ENCODE measurements around the gene NHLRC4.

NHLRC4 gene

DNA sequence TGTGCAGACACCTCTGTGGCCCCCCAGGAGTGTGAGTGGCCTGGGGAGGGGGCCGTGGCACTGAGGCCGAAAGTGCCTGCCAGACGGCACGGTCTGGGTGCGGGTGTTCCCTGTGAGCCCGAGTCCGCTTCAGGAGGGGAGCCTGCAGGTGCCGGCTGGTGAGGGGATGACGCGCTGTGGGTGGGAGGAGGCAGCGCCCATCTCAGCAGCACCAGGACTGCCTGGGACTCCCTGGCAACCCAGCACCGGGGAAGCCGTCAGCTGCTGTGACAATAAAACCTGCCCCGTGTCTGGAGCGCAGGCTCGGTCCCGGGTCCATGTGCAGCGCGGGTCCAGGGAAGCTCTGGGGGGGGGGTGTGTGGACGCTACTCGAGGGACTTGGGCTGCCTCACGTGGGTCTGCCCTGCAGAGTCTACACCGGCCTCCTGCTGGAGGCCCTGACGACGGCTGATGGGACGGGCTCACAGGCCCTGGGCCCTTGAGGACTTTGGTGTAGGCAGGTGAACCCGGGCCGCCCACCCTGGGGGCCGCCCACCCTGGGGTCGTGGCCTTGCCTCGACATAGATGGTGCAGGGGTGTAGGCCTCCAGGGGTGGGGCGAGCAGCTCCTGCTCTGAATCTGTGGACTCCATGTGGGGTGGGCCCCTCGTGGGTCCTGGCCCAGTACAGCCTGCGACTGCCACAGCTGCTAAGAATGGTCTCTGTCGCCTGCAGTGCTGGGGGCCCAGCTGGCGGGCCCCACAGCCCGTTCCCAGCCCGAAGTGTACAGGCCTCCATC lies 17.2 kb downstream of the NHLRC4 start (continued):
- TF ChIP-seq, protein P1, sequence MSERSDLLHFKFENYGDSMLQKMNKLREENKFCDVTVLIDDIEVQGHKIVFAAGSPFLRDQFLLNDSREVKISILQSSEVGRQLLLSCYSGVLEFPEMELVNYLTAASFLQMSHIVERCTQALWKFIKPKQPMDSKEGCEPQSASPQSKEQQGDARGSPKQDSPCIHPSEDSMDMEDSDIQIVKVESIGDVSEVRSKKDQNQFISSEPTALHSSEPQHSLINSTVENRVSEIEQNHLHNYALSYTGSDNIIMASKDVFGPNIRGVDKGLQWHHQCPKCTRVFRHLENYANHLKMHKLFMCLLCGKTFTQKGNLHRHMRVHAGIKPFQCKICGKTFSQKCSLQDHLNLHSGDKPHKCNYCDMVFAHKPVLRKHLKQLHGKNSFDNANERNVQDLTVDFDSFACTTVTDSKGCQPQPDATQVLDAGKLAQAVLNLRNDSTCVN (tag by site-specific recombination; optimal IDR thresholded peaks at IDR 0.05), result peak; percentile 22
- peak; percentile 50; the same call in 1 of the 2 replicates for TF ChIP-seq KLF8 (tag by site-specific recombination; IDR thresholded peaks at IDR 0.05)
- 0 out of 2 replicates have a peak, but pooled peaks have one; percentile 24 for TF ChIP-seq ZNF121 (tag by site-specific recombination; IDR thresholded peaks at IDR 0.05)
- peak; percentile 61; the same call in 1 of the 2 replicates for TF ChIP-seq ZNF2 (tag by site-specific recombination; IDR thresholded peaks at IDR 0.05)
- TF ChIP-seq, protein P2, sequence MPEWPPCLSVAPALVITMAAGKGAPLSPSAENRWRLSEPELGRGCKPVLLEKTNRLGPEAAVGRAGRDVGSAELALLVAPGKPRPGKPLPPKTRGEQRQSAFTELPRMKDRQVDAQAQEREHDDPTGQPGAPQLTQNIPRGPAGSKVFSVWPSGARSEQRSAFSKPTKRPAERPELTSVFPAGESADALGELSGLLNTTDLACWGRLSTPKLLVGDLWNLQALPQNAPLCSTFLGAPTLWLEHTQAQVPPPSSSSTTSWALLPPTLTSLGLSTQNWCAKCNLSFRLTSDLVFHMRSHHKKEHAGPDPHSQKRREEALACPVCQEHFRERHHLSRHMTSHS (tag by site-specific recombination; IDR thresholded peaks at IDR 0.05), result no peak
- TF ChIP-seq ZNF10 (tag by site-specific recombination; IDR thresholded peaks at IDR 0.05), result peak; percentile 72; the same call in 1 of the 2 replicates
- TF ChIP-seq ZNF23 (tag by site-specific recombination; IDR thresholded peaks at IDR 0.05; ENCODE audit: borderline replicate concordance), result no peak
- peak; percentile 63 for TF ChIP-seq SP7 (tag by site-specific recombination; IDR thresholded peaks at IDR 0.05)
- TF ChIP-seq, protein P3, sequence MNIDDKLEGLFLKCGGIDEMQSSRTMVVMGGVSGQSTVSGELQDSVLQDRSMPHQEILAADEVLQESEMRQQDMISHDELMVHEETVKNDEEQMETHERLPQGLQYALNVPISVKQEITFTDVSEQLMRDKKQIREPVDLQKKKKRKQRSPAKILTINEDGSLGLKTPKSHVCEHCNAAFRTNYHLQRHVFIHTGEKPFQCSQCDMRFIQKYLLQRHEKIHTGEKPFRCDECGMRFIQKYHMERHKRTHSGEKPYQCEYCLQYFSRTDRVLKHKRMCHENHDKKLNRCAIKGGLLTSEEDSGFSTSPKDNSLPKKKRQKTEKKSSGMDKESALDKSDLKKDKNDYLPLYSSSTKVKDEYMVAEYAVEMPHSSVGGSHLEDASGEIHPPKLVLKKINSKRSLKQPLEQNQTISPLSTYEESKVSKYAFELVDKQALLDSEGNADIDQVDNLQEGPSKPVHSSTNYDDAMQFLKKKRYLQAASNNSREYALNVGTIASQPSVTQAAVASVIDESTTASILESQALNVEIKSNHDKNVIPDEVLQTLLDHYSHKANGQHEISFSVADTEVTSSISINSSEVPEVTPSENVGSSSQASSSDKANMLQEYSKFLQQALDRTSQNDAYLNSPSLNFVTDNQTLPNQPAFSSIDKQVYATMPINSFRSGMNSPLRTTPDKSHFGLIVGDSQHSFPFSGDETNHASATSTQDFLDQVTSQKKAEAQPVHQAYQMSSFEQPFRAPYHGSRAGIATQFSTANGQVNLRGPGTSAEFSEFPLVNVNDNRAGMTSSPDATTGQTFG (tag by site-specific recombination; IDR thresholded peaks at IDR 0.05; ENCODE audit: borderline replicate concordance), result peak; percentile 6; the same call in 1 of the 2 replicates
- TF ChIP-seq ZBTB8A (tag by site-specific recombination; IDR thresholded peaks at IDR 0.05), result peak; percentile 23; the same call in 1 of the 2 replicates
- 0 out of 2 replicates have a peak, but pooled peaks have one; percentile 12 for TF ChIP-seq BCL11B (tag by site-specific recombination; IDR thresholded peaks at IDR 0.05; ENCODE audit: low read depth)
- peak; percentile 28; the same call in 1 of the 2 replicates for TF ChIP-seq SP2 (tag by site-specific recombination; IDR thresholded peaks at IDR 0.05)
- TF ChIP-seq GLIS1 (tag by site-specific recombination; IDR thresholded peaks at IDR 0.05), result peak; percentile 92
- peak; percentile 40; the same call in 1 of the 2 replicates for TF ChIP-seq ZEB2 (tag by site-specific recombination; IDR thresholded peaks at IDR 0.05)
- peak; percentile 49; the same call in 1 of the 2 replicates for TF ChIP-seq ZFHX2 (tag by site-specific recombination; conservative IDR thresholded peaks at IDR 0.05)
- TF ChIP-seq ZBTB20 (tag by site-specific recombination; IDR thresholded peaks at IDR 0.05), result peak; percentile 77
- peak; percentile 25; the same call in 1 of the 2 replicates for TF ChIP-seq ZNF24 (tag by site-specific recombination; IDR thresholded peaks at IDR 0.05)
- peak; percentile 98 for TF ChIP-seq ZFP69B (tag by site-specific recombination; IDR thresholded peaks at IDR 0.05)
- TF ChIP-seq HIC1 (tag by site-specific recombination; IDR thresholded peaks at IDR 0.05), result peak; percentile 86
- TF ChIP-seq, protein P4, sequence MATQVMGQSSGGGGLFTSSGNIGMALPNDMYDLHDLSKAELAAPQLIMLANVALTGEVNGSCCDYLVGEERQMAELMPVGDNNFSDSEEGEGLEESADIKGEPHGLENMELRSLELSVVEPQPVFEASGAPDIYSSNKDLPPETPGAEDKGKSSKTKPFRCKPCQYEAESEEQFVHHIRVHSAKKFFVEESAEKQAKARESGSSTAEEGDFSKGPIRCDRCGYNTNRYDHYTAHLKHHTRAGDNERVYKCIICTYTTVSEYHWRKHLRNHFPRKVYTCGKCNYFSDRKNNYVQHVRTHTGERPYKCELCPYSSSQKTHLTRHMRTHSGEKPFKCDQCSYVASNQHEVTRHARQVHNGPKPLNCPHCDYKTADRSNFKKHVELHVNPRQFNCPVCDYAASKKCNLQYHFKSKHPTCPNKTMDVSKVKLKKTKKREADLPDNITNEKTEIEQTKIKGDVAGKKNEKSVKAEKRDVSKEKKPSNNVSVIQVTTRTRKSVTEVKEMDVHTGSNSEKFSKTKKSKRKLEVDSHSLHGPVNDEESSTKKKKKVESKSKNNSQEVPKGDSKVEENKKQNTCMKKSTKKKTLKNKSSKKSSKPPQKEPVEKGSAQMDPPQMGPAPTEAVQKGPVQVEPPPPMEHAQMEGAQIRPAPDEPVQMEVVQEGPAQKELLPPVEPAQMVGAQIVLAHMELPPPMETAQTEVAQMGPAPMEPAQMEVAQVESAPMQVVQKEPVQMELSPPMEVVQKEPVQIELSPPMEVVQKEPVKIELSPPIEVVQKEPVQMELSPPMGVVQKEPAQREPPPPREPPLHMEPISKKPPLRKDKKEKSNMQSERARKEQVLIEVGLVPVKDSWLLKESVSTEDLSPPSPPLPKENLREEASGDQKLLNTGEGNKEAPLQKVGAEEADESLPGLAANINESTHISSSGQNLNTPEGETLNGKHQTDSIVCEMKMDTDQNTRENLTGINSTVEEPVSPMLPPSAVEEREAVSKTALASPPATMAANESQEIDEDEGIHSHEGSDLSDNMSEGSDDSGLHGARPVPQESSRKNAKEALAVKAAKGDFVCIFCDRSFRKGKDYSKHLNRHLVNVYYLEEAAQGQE (tag by site-specific recombination; IDR thresholded peaks at IDR 0.05), result no peak
- TF ChIP-seq, protein P5, sequence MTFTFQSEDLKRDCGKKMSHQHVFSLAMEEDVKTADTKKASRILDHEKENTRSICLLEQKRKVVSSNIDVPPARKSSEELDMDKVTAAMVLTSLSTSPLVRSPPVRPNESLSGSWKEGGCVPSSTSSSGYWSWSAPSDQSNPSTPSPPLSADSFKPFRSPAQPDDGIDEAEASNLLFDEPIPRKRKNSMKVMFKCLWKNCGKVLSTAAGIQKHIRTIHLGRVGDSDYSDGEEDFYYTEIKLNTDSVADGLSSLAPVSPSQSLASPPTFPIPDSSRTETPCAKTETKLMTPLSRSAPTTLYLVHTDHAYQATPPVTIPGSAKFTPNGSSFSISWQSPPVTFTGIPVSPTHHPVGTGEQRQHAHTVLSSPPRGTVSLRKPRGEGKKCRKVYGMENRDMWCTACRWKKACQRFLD (tag by site-specific recombination; IDR thresholded peaks at IDR 0.05), result no peak
- peak; percentile 75 for TF ChIP-seq GLIS2 (tag by site-specific recombination; IDR thresholded peaks at IDR 0.05)
- TF ChIP-seq ZIC2 (tag by site-specific recombination; IDR thresholded peaks at IDR 0.05), result peak; percentile 93
- peak; percentile 20; the same call in 1 of the 2 replicates for TF ChIP-seq ZNF391 (tag by site-specific recombination; IDR thresholded peaks at IDR 0.05; ENCODE audit: borderline replicate concordance, low read depth)
- TF ChIP-seq ZNF791 (tag by site-specific recombination; IDR thresholded peaks at IDR 0.05), result no peak
- TF ChIP-seq ZBTB7A (tag by site-specific recombination; IDR thresholded peaks at IDR 0.05; ENCODE audit: low read depth), result peak; percentile 67

Data from HEK293 (cell line).